Osteocyte (in vitro differentiated cells): ENCODE results near the gene YARS1. TPM values are rescaled to one million over a fixed set of nuclear protein-coding genes. Genes with fewer than 3 reads are reported as not detected.
"Not testable (repeated sequence)": the region's sequence is repeated elsewhere in the genome, so short reads cannot be mapped to it uniquely, and the experiment has no call there.

Source experiments
- DNase-seq: peaks from one replicate; pipeline ENCODE4 v3.0.0; 2021; ENCODE audit warnings: mixed read lengths; ENCODE audit not compliant: unreplicated experiment; ENCODE audit errors: extremely low spot score
- H3K27ac Mint-ChIP-seq: one replicate; pipeline ENCODE4 v1.8.0; 2021; ENCODE audit warnings: mild to moderate bottlenecking, mixed read lengths; ENCODE audit not compliant: unreplicated experiment
- H3K27me3 Mint-ChIP-seq: one replicate; pipeline ENCODE4 v1.8.0; 2021; ENCODE audit warnings: mixed read lengths; ENCODE audit not compliant: unreplicated experiment
- H3K36me3 Mint-ChIP-seq: one replicate; pipeline ENCODE4 v1.8.0; 2021; ENCODE audit warnings: mixed read lengths; ENCODE audit not compliant: unreplicated experiment
- H3K4me1 Mint-ChIP-seq: one replicate; pipeline ENCODE4 v1.8.0; 2021; ENCODE audit warnings: mixed read lengths; ENCODE audit not compliant: unreplicated experiment
- H3K4me3 Mint-ChIP-seq: one replicate; pipeline ENCODE4 v1.8.0; 2021; ENCODE audit warnings: mild to moderate bottlenecking, moderate library complexity, mixed read lengths; ENCODE audit not compliant: unreplicated experiment
- H3K9me3 Mint-ChIP-seq: one replicate; pipeline ENCODE4 v1.8.0; 2021; ENCODE audit warnings: mixed read lengths; ENCODE audit not compliant: unreplicated experiment
- total RNA-seq: library from RNA; stranded (reverse); gene quantifications from 2 replicates; pipeline ENCODE4 v1.2.1, GENCODE V29; 2021
- TF ChIP-seq, protein P1 (sequence below): fragments of 200-600 bp; sonication (generic); IDR thresholded peaks from 2 replicates; pipeline ENCODE4 v1.5.0; 2021; ENCODE audit warnings: antibody characterized with exemption, mild to moderate bottlenecking, moderate library complexity

Gene YARS1
- total RNA-seq, 1 donor from 2014 or later: 177 TPM

DNA sequence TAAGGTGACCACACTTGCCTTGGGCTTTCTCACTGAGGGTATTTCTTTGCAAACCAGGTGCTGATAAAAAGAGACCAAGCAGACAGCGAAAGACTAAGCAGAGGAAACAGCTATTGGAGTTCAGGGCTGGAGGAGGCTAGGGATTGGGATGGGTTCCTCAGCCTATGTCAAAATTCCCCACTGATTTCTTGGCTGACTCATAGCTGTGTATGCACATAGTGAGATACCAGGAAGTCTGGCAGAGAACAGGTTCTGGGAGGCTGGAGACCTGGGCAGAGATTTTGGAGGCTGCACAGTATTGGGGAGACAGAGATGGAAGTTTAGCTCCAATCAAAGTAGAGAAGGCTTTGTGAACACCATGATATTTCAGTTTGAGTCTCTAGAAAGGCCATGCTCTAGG lies 25.3 kb downstream of the YARS1 start:
- H3K27ac Mint-ChIP-seq: no peak overlapping the region
- TF ChIP-seq, protein P1, sequence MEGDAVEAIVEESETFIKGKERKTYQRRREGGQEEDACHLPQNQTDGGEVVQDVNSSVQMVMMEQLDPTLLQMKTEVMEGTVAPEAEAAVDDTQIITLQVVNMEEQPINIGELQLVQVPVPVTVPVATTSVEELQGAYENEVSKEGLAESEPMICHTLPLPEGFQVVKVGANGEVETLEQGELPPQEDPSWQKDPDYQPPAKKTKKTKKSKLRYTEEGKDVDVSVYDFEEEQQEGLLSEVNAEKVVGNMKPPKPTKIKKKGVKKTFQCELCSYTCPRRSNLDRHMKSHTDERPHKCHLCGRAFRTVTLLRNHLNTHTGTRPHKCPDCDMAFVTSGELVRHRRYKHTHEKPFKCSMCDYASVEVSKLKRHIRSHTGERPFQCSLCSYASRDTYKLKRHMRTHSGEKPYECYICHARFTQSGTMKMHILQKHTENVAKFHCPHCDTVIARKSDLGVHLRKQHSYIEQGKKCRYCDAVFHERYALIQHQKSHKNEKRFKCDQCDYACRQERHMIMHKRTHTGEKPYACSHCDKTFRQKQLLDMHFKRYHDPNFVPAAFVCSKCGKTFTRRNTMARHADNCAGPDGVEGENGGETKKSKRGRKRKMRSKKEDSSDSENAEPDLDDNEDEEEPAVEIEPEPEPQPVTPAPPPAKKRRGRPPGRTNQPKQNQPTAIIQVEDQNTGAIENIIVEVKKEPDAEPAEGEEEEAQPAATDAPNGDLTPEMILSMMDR: no peak
- H3K4me3 Mint-ChIP-seq: no peak overlapping the region
- peaks cover 15% of the 10 kb centered on the region for H3K4me1 Mint-ChIP-seq
- peaks cover 29% of the 10 kb centered on the region for H3K36me3 Mint-ChIP-seq
- no peaks in the 10 kb centered on the region for H3K27me3 Mint-ChIP-seq
- no peaks in the 10 kb centered on the region for H3K9me3 Mint-ChIP-seq
- no peak for DNase-seq

DNA sequence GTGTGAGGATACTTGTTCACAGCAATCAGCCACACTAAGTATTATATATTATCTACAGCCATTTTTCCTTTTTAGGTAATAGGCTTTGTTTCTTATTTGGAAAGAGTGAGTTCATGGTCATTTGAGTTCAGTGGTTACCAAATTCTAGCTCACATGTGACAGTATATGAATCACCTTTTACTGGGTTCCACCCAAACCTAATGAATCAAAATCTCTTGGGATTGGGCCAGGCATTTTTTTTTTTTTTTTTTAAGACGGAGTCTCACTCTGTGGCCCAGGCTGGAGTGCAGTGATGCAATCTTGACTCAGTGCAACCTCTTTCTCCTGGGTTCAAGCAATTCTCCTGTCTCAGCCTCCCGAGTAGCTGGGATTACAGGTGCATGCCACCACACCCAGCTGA lies 27.8 kb downstream of the YARS1 start:
- H3K36me3 Mint-ChIP-seq: peaks cover 35% of the 10 kb centered on the region
- not testable (repeated sequence) for H3K4me3 Mint-ChIP-seq, H3K9me3 Mint-ChIP-seq, H3K27ac Mint-ChIP-seq, DNase-seq, H3K4me1 Mint-ChIP-seq, H3K27me3 Mint-ChIP-seq

DNA sequence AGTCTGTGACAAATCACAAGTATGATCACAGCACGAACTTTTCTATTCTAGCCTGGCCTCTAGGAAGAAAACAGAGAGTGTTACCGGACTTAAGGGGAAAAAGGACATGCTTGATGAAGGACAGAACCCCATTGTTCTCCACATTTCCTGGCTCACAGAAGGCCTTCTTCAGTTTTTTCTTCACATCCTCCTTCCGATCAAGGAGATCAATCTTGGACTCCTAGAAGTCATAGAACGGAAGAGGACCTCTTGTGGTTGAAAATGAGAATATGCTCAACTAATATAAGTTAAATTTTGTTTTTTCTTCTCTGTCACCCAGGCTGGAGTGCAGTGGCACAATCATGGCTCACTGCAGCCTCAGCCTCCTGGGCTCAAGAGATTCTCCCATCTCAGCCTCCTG lies 30.3 kb downstream of the YARS1 start:
- H3K27me3 Mint-ChIP-seq: no peaks in the 10 kb centered on the region
- H3K4me1 Mint-ChIP-seq: peaks cover 5% of the 10 kb centered on the region
- peaks cover 33% of the 10 kb centered on the region for H3K36me3 Mint-ChIP-seq
- DNase-seq: no peak
- no peak overlapping the region for H3K27ac Mint-ChIP-seq
- TF ChIP-seq, protein P1: peak; percentile 49
- no peak overlapping the region for H3K4me3 Mint-ChIP-seq
- H3K9me3 Mint-ChIP-seq: no peaks in the 10 kb centered on the region

DNA sequence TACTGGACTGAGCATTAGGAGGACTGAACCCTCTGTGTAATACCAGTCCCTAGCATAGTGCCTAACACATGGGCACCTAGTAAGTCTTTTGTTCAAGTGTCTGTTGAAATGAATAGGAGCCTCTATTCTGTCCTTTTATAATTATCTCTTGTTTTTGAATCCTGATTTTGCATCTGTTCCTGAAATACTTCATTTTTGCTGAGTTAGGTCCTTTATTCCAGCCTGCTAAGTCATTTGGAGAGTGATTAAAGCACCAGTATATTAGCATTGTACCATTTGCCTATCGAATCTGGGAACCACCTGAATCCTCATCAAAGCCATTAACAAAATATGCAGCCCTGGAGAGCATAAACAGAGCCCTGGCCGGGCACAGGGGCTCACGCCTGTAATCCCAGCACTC lies 32.3 kb downstream of the YARS1 start:
- TF ChIP-seq, protein P1: no peak
- no peak overlapping the region for H3K4me3 Mint-ChIP-seq
- H3K36me3 Mint-ChIP-seq: peaks cover 47% of the 10 kb centered on the region
- H3K27me3 Mint-ChIP-seq: no peaks in the 10 kb centered on the region
- no peaks in the 10 kb centered on the region for H3K9me3 Mint-ChIP-seq
- H3K4me1 Mint-ChIP-seq: peaks cover 2% of the 10 kb centered on the region
- H3K27ac Mint-ChIP-seq: no peak overlapping the region
- DNase-seq: no peak

DNA sequence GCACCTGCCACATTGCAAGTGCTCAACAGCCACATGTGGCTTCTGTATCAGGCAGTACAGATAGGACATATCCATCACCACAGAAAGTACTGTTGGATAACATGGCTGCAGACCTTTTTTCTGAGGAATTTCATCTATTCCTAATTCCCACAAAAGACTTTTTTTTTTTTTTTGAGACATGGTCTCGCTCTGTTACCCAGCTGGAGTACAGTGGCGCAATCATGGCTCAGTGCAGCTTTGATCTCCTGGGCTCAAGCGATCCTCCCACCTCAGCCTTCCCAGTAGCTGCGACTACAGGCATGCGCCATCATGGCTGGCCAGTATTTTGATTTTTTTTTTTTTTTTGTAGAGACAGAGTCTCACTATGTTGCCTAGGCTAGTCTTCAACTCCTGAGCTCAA lies 33.3 kb downstream of the YARS1 start:
- Mint-ChIP-seq H3K36me3 (peaks cover 48% of the 10 kb centered on the region), H3K4me3 (no peak overlapping the region), H3K9me3 (no peaks in the 10 kb centered on the region), H3K4me1 (peaks cover 2% of the 10 kb centered on the region), H3K27me3 (no peaks in the 10 kb centered on the region), H3K27ac (no peak overlapping the region)
- DNase-seq: no peak
- TF ChIP-seq, protein P1: no peak

DNA sequence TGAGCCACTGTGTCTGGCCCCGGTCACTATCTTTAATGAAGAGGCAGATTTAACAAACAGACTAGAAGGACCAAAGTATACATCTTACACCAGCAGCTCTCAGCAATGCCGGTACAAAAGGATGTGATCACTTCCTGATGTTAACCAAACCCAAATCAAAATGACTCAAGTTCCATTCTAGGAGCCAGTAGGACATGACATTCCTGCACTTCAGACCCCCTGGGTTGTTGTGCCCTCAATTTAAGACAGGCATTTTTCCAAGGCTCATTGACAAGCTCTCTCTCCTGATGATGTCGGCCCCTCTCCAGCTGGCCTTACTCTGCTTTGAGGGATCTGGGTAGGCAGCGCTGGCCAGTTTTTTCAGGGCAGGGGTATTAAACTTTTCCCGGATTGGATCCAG lies 35.1 kb downstream of the YARS1 start:
- Mint-ChIP-seq H3K9me3 (no peaks in the 10 kb centered on the region), H3K27me3 (no peaks in the 10 kb centered on the region), H3K36me3 (peaks cover 55% of the 10 kb centered on the region), H3K4me1 (peaks cover 2% of the 10 kb centered on the region), H3K27ac (peak overlapping the region; percentile 0), H3K4me3 (no peak overlapping the region)
- no peak for DNase-seq
- TF ChIP-seq, protein P1: no peak
